ENCODE measurements around the gene TIMP2.
"Not testable (repeated sequence)": the region's sequence is repeated elsewhere in the genome, so short reads cannot be mapped to it uniquely, and the experiment has no call there.

The TIMP2 gene

DNA sequence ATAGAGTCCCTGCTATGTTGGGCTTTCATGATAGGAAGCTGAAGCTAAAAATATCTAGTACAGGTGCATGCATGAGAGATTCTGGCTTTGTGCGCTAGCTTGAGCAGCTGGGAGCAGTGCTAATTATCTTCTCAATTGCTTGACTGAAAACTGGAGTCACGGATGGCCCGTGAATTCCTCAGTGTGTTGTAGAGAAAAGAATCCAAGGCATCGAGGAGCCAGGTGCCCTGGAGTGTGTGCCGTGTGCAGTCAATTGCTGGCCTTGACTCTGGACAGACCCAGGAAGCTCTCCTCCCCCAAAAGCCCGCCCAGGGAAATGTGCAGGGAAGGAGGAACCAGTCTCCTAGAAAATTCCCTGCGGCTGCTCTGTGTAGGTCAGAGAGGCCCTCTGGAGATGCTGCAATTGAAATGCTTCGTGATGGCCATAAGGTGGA, 40.3 kb upstream of the TIMP2 start:
- H3K4me3 ChIP-seq (ENCODE audit: low read depth, low read length): no peak overlapping the region
- no peak for TF ChIP-seq POLR2A (IDR thresholded peaks at IDR 0.05; ENCODE audit: extremely low read depth, insufficient read length)
- TF ChIP-seq, protein P1, sequence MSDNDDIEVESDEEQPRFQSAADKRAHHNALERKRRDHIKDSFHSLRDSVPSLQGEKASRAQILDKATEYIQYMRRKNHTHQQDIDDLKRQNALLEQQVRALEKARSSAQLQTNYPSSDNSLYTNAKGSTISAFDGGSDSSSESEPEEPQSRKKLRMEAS (IDR thresholded peaks at IDR 0.05; ENCODE audit: low read depth, low read length): no peak
- no peak for TF ChIP-seq MYC (IDR thresholded peaks at IDR 0.05; ENCODE audit: low read depth, low read length)
- TF ChIP-seq, protein P2, sequence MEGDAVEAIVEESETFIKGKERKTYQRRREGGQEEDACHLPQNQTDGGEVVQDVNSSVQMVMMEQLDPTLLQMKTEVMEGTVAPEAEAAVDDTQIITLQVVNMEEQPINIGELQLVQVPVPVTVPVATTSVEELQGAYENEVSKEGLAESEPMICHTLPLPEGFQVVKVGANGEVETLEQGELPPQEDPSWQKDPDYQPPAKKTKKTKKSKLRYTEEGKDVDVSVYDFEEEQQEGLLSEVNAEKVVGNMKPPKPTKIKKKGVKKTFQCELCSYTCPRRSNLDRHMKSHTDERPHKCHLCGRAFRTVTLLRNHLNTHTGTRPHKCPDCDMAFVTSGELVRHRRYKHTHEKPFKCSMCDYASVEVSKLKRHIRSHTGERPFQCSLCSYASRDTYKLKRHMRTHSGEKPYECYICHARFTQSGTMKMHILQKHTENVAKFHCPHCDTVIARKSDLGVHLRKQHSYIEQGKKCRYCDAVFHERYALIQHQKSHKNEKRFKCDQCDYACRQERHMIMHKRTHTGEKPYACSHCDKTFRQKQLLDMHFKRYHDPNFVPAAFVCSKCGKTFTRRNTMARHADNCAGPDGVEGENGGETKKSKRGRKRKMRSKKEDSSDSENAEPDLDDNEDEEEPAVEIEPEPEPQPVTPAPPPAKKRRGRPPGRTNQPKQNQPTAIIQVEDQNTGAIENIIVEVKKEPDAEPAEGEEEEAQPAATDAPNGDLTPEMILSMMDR (IDR thresholded peaks at IDR 0.05; ENCODE audit: low read depth, low read length): no peak
- no peak for DNase-seq (ENCODE audit: low read depth)

- DNase-seq (ENCODE audit: low read depth): no peak
- TF ChIP-seq, protein P2 (IDR thresholded peaks at IDR 0.05; ENCODE audit: low read depth, low read length): no peak
- TF ChIP-seq POLR2A (IDR thresholded peaks at IDR 0.05; ENCODE audit: extremely low read depth, insufficient read length): no peak
- TF ChIP-seq MYC (IDR thresholded peaks at IDR 0.05; ENCODE audit: low read depth, low read length): no peak
- TF ChIP-seq, protein P1 (IDR thresholded peaks at IDR 0.05; ENCODE audit: low read depth, low read length): no peak
- H3K4me3 ChIP-seq (ENCODE audit: low read depth, low read length): no peak overlapping the region
Observed at GRCh38 chr17:78963378-78963777, 38.2 kb upstream of the TIMP2 start.

GRCh38 chr17:78962984-78963348, 37.8 kb upstream of the TIMP2 start:
- DNase-seq (ENCODE audit: low read depth); H3K4me3 ChIP-seq (ENCODE audit: low read depth, low read length): not testable (repeated sequence)

DNA sequence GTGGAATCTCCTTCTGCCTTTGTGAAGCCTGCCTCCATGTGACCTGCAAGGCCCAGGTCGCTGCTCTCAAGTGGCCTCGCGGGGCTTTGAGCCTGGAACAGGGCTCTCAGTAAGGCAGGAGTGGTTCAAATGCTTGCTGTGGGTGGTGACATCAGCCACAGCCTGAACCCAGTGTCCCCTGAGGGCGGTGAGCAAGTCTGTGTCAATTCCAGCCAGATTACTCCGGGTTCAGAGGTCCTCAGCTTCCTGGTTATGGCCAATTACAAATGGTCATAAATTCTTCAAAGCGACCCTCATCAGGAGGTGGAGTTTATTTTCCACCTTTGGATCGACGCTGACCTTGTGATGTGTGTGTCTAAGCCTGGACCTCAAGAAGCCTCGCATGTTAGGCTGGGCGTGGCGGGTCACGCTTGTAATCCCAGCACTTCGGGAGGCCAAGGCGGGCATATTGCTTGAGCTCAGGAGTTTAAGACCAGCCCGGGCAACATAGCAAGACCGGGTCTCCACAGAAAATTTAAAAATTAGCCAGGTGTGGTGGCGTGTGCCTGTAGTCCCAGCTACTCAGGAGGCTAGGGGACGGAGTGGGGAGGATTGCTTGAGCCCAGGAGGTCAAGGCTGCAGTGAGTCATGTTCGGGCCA, 37.3 kb upstream of the TIMP2 start:
- peak; percentile 59 for DNase-seq (ENCODE audit: low read depth)
- no peak for TF ChIP-seq MYC (IDR thresholded peaks at IDR 0.05; ENCODE audit: low read depth, low read length)
- TF ChIP-seq, protein P2 (IDR thresholded peaks at IDR 0.05; ENCODE audit: low read depth, low read length): no peak
- TF ChIP-seq, protein P1 (IDR thresholded peaks at IDR 0.05; ENCODE audit: low read depth, low read length): no peak
- H3K4me3 ChIP-seq (ENCODE audit: low read depth, low read length): no peak overlapping the region

DNA sequence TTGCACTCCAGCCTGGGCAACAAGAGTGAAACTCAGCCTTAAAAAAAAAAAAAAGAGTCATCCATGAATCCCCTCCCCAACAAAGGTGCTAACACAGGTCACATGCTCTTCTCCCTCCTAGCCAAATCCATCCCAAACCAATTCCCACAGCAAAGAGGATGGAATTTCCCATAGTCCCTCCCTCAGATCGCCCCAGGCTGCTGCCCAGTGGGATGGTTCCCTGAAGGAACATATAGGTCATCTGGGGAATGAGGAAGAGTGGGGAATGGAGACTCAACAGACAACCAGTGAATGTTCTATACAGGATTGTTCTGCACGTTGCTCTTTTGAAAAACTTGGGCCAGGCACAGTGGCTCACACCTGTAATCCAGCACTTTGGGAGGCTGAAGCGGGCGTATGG, 36.4 kb upstream of the TIMP2 start:
- TF ChIP-seq, protein P2 (IDR thresholded peaks at IDR 0.05; ENCODE audit: low read depth, low read length): no peak
- TF ChIP-seq, protein P1 (IDR thresholded peaks at IDR 0.05; ENCODE audit: low read depth, low read length): no peak
- TF ChIP-seq POLR2A (IDR thresholded peaks at IDR 0.05; ENCODE audit: extremely low read depth, insufficient read length) (no peak), MYC (IDR thresholded peaks at IDR 0.05; ENCODE audit: low read depth, low read length) (no peak)
- DNase-seq (ENCODE audit: low read depth): no peak

GRCh38 chr17:78960928-78961327, 35.7 kb upstream of the TIMP2 start:
- no peak for DNase-seq (ENCODE audit: low read depth)
- no peak overlapping the region for H3K4me3 ChIP-seq (ENCODE audit: low read depth, low read length)
- TF ChIP-seq POLR2A (IDR thresholded peaks at IDR 0.05; ENCODE audit: extremely low read depth, insufficient read length) (no peak), MYC (IDR thresholded peaks at IDR 0.05; ENCODE audit: low read depth, low read length) (no peak)
- TF ChIP-seq, protein P1 (IDR thresholded peaks at IDR 0.05; ENCODE audit: low read depth, low read length): no peak
- TF ChIP-seq, protein P2 (IDR thresholded peaks at IDR 0.05; ENCODE audit: low read depth, low read length): no peak

More for the DNA sequence above, 36.4 kb upstream of the TIMP2 start:
- no peak overlapping the region for H3K4me3 ChIP-seq (ENCODE audit: low read depth, low read length)
